NCI-H1092 (cell line): ENCODE data around the gene ST3GAL4.

Experiments used
- DNase-seq: peaks from one replicate; lab custom pipeline; 2025; lab: John Stamatoyannopoulos, UW

ST3GAL4 gene

DNA sequence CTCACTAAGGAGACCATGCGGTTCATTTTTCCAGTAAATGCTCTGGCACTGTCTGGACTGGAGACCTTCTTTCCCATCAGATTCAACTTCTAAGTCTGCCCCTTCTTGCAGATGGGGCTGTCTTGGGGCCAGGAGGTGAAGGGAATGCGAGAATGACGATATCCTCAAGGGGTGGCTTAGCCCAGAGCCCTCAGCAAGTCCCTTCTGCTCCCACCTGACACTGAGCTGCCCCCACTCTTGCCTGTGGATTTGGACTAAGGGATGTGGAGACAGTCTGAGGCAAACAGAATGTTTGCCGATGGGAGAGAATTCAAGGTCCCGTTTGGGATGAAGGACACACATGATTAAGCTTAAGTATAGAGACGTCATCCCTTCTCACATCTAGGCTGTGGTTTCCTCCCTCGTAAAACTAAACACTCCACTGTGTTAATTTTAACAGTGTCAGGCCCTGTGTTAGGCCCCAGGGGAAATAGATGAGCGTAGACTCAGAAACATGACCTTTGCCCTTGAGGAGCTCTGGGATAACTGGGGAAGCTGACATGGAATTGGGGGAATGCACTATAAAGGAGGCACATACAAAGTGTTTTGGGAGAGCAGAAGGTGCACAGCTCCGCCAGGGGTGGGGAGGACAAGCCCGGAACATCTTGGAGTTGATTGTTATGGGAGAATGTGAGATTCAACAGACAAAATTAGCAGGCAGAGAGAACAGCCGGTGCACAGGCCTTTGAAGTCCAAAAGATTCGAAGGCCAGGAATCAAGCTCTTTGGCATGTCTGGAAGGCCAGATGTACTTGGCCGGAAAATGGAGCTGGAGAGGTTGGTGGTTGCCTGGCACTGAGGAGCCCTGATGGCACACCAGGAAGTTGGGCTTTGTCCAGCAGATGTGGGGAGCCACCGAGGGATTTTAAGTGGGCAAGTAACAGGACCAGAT, 71.6 kb downstream of the ST3GAL4 start:
- no peak for DNase-seq

GRCh38 chr11:126430581-126431335, 75.3 kb downstream of the ST3GAL4 start:
- DNase-seq, result no peak

GRCh38 chr11:126431401-126432064, 76.0 kb downstream of the ST3GAL4 start:
- DNase-seq, result no peak

GRCh38 chr11:126432065-126432461, 76.6 kb downstream of the ST3GAL4 start:
- no peak for DNase-seq

GRCh38 chr11:126432525-126432924, 77.0 kb downstream of the ST3GAL4 start:
- DNase-seq, result no peak

DNA sequence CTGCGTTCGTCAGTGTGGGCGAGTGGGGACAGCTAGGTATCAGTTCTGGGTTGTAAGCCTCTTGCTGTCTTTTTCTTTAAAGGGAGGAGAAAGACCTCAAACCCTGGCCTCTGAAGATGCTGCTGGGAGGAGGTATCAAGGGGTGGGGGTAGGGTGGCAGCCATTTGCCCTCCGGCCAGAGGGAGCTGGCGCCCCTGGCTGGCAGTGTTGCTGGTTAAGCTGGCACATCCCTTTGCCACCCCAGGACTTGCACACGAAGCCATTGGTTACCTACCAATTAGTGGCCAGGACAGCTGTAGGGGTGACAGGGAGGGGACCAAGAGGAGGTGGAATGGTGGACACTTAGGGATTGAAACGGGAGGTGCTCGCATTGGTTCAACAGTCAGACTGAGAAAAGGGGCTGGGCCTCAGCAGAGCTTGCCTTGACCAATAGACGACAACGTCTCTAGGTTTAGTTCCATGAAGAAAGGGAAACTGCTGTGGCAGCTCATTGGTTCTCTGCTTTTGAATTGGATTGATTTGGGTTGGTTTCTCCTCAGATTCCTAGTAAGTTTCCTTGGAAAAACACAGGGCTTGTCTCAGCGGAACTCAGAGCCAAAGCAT, 77.9 kb downstream of the ST3GAL4 start:
- DNase-seq, result no peak

- DNase-seq, result no peak
These were observed 78.8 kb downstream of the ST3GAL4 start for GRCh38 chr11:126433989-126434949.

- no peak for DNase-seq
These were observed 79.5 kb downstream of the ST3GAL4 start for GRCh38 chr11:126434950-126435335.

- DNase-seq, result no peak
These were observed 80.8 kb downstream of the ST3GAL4 start for GRCh38 chr11:126436209-126436755.

- DNase-seq, result no peak
These were observed 82.2 kb downstream of the ST3GAL4 start for GRCh38 chr11:126437731-126438130.

GRCh38 chr11:126438272-126438671, 82.8 kb downstream of the ST3GAL4 start:
- DNase-seq, result no peak

- no peak for DNase-seq
These were observed 83.2 kb downstream of the ST3GAL4 start for GRCh38 chr11:126438691-126439090.

DNA sequence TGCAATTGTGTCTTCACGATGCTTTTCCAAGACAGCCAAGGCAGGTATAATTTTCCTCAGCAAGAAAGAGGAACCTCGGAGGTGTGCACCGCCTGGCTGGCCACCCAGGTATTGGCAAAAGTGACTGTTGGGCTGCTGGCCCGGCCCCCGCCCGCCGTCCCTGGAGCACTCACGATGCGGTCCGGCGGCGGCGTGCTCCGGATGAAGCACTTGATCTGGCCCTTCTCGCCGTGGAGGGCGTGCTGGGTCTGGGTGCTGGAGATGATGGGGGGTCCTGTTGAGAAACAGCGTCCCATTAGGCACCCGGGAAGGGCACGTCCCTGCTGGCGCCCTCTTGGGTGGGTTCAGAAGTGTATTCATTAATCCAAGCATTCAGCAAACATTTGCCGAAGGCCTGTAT, 84.8 kb downstream of the ST3GAL4 start:
- no peak for DNase-seq

DNA sequence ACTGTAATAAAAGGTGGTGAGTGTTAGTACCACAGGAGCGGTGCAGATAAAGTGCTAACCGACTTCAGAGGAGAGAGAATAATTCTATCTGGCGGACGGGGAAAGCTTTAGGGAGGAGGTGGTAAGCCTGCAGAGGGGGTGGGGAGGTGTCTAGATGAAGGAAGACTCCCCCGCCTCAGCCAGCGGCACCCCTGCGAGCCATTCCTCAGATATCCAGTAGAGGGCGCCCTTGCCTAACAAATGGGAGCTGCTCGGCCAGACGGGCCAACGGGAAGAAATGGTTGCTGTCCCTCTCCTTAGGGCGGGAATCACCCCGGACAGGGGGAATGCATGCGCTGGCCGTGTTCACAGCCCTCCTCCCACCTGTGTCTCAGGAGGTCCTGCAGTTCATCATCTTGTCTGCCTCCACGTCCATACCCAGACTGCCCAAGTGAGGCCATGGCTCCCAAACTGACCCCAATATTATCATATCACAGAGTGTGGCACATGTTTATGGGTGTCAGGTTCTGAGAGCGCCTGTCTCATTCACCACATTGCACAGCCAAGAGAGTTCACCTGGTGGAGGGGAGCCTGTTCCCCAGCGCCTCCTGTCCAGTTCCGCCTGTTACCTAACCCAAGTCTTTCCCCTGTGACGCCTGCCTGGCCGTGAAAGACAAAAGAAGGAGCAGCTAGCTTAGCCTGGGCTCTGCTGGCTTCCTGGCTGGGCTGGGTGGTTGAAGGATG, 85.5 kb downstream of the ST3GAL4 start:
- DNase-seq, result peak; percentile 79

- peak; percentile 75 for DNase-seq
These were observed 87.6 kb downstream of the ST3GAL4 start for GRCh38 chr11:126443120-126443519.

- no peak for DNase-seq
These were observed 88.6 kb downstream of the ST3GAL4 start for GRCh38 chr11:126444072-126444471.

DNA sequence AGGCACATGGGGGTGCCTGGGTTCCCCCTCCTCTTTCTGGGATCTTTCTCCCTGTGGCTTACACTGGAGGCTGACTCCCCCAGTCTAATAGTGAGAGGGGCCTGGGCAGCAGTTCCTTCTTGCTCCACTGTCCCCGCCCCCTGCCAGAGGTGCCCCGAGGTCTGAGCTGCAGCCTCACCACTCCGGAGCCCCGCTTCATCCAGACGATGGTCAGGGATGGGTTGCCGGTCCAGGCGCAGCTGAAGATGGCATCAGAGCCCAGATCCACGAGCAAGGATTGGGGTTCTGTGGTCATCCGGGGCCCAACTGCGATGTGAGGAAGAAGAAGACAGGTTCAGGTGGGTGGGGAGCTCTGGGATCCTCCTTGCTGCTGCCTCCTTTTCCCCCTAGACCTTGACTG, 91.1 kb downstream of the ST3GAL4 start:
- no peak for DNase-seq

- no peak for DNase-seq
These were observed 94.7 kb downstream of the ST3GAL4 start for GRCh38 chr11:126450198-126450597.

DNA sequence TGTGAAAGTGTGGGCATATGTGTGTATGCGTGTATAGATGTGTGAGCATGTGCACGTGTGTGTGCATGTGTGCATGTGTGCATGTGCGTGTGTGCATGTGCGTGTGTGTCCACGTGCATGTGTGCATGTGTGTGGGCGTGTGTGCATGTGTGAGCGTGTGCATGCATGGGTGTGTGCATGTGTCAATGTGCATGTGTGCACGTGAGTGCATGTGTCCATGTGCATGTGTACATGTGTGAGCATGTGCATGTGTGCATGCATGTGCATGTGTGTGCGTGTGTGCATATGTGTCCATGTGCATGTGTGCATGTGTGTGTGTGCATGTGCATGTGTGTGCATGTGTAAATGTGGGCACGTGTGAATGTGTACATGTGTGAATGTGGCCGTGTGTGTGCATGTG, 95.3 kb downstream of the ST3GAL4 start:
- no peak for DNase-seq

- DNase-seq, result no peak
These were observed 95.8 kb downstream of the ST3GAL4 start for GRCh38 chr11:126451211-126451802.
